RWPE1 (cell line): ENCODE data around the gene FBRSL1.
A peak's percentile ranks its signal among the peaks of the same experiment; 100 is the strongest.

ENCODE experiments used
- CTCF ChIA-PET: fragments of 350-600 bp; sonication (Branson Sonifier 250); formaldehyde crosslinking; extraction: SDS; loops from one replicate; lab custom pipeline; 2021; lab: Yijun Ruan, JAX
- POLR2A ChIA-PET: fragments of 400-600 bp; formaldehyde crosslinking; extraction: SDS; loops from one replicate; lab custom pipeline; 2020; ENCODE audit warnings: antibody characterized with exemption; ENCODE audit not compliant: low non-redundant PET; lab: Yijun Ruan, JAX
- DNase-seq: peaks from one replicate; pipeline ENCODE4 v3.0.0; 2012; ENCODE audit warnings: low spot score
- H3K27ac ChIP-seq: fragments of 450-650 bp; 2 replicates; pipeline ENCODE4 v1.5.1; 2017
- CTCF ChIP-seq: fragments of 450-650 bp; conservative IDR thresholded peaks from 2 replicates; pipeline ENCODE4 v1.5.1; 2017; ENCODE audit warnings: low read depth, mild to moderate bottlenecking

Gene FBRSL1

GRCh38 chr12:132557291-132558015 is 67.5 kb downstream of the FBRSL1 start:
- ChIA-PET POLR2A (no interaction called here), CTCF (interaction anchor here (0.6 kb wide), 1 partner anchor 52 kb away, joined by 5 read pairs; no protein-coding TSS in a partner anchor)
- no peak for TF ChIP-seq CTCF
- DNase-seq, result no peak
- 0 out of 2 replicates have a peak overlapping the region, but pooled peaks have one; percentile 3 for H3K27ac ChIP-seq

GRCh38 chr12:132558042-132558856 is 68.3 kb downstream of the FBRSL1 start:
- no peak for DNase-seq
- TF ChIP-seq CTCF, result no peak
- H3K27ac ChIP-seq, result no peak overlapping the region
- ChIA-PET POLR2A (no interaction called here), CTCF (interaction anchor here (0.6 kb wide), 1 partner anchor 53 kb away, joined by 5 read pairs; no protein-coding TSS in a partner anchor)

GRCh38 chr12:132558861-132559623 is 69.1 kb downstream of the FBRSL1 start:
- POLR2A ChIA-PET, result no interaction called here
- DNase-seq, result no peak
- H3K27ac ChIP-seq, result peak overlapping the region; percentile 66
- CTCF ChIA-PET, result interaction anchor here (0.8 to 1.0 kb wide), 2 partner anchors 144 to 153 kb away, joined by 4 to 7 read pairs; no protein-coding TSS in a partner anchor
- TF ChIP-seq CTCF, result no peak

GRCh38 chr12:132559652-132560363 is 69.9 kb downstream of the FBRSL1 start:
- ChIA-PET POLR2A (no interaction called here), CTCF (interaction anchor here (0.8 to 1.0 kb wide), 2 partner anchors 145 to 153 kb away, joined by 4 to 7 read pairs; no protein-coding TSS in a partner anchor)
- TF ChIP-seq CTCF, result no peak
- H3K27ac ChIP-seq, result peak overlapping the region; percentile 66
- DNase-seq, result peak; percentile 81

- TF ChIP-seq CTCF, result no peak
- ChIA-PET CTCF (interaction anchor here (0.5 to 1.8 kb wide), 9 partner anchors 9 to 401 kb away, joined by 3 to 40 read pairs (median 4); no protein-coding TSS in a partner anchor), POLR2A (no interaction called here)
- peak overlapping the region; percentile 66 for H3K27ac ChIP-seq
- DNase-seq, result peak; percentile 60
Observed at GRCh38 chr12:132560364-132560613, 70.3 kb downstream of the FBRSL1 start.
